ENCODE data around the gene PRRT3.
"Not testable (repeated sequence)": the region's sequence is repeated elsewhere in the genome, so short reads cannot be mapped to it uniquely, and the experiment has no call there.

Gene PRRT3

GRCh38 chr3:9901967-9902366, 50.2 kb downstream of the PRRT3 start:
- H2BK5ac ChIP-seq (ENCODE audit: low read length): no peak overlapping the region
- H3K4ac ChIP-seq (ENCODE audit: low read length): no peak overlapping the region
- H2AFZ ChIP-seq (ENCODE audit: low read length): no peak overlapping the region
- H3K36me3 ChIP-seq (replicated peaks in 1 of 2; ENCODE audit: control insufficient read depth in 2 of 2, insufficient read depth in 2 of 2, low read length in 2 of 2): no peaks in the 10 kb centered on the region
- no peaks in the 10 kb centered on the region for H3K9me3 ChIP-seq (replicated peaks in 1 of 2; ENCODE audit: control insufficient read depth in 2 of 2, insufficient read depth in 1 of 2, low read depth in 1 of 2, low read length in 2 of 2)
- no peak overlapping the region for H4K91ac ChIP-seq (ENCODE audit: low read depth, low read length, poor library complexity)
- H2BK12ac ChIP-seq (ENCODE audit: low read length): no peak overlapping the region
- no peak overlapping the region for H2BK120ac ChIP-seq (ENCODE audit: low read depth, low read length)
- DNase-seq (ENCODE audit: low spot score): no peak
- no CpG with 5 or more reads among the region's 5 CpGs for WGBS, 2 donors (ENCODE audit: extremely low coverage in 2 of 2, insufficient read length in 2 of 2, insufficient replicate concordance in 1 of 2)
- no peak overlapping the region for H3K4me3 ChIP-seq (ENCODE audit: low read length in 2 of 2)
- no peak overlapping the region for H3K9ac ChIP-seq (ENCODE audit: low read depth, low read length, poor library complexity)
- no peaks in the 10 kb centered on the region for H3K27me3 ChIP-seq (ENCODE audit: control insufficient read depth in 3 of 3, insufficient read depth in 3 of 3, low read depth in 1 of 3, low read length in 3 of 3)
- no peak overlapping the region for H3K18ac ChIP-seq (ENCODE audit: low read length)
- peaks cover 3 to 4% of the 10 kb centered on the region in 2 donors for H3K4me1 ChIP-seq (ENCODE audit: control insufficient read depth in 2 of 2, insufficient read depth in 1 of 2, low read depth in 1 of 2, low read length in 2 of 2)
- no peak overlapping the region for H3K14ac ChIP-seq (ENCODE audit: low read length)
- no peak overlapping the region for H2AK5ac ChIP-seq (ENCODE audit: low read depth, low read length)
- H4K8ac ChIP-seq (ENCODE audit: low read depth, low read length): no peak overlapping the region
- H3K23ac ChIP-seq (ENCODE audit: low read depth, low read length, poor library complexity): no peak overlapping the region
- no peaks in the 10 kb centered on the region for H3K79me1 ChIP-seq (ENCODE audit: low read depth, low read length)
- no peak overlapping the region for H2BK15ac ChIP-seq (ENCODE audit: low read length)
- H3K4me2 ChIP-seq (ENCODE audit: insufficient read depth, low read length, poor library complexity, severe bottlenecking): no peak overlapping the region
- no peak overlapping the region for H3K27ac ChIP-seq (replicated peaks; ENCODE audit: low read length)

GRCh38 chr3:9900965-9901415, 51.2 kb downstream of the PRRT3 start:
- H4K8ac ChIP-seq (ENCODE audit: low read depth, low read length); H3K79me1 ChIP-seq (ENCODE audit: low read depth, low read length); H3K4me2 ChIP-seq (ENCODE audit: insufficient read depth, low read length, poor library complexity, severe bottlenecking); DNase-seq (ENCODE audit: low spot score); H2AK5ac ChIP-seq (ENCODE audit: low read depth, low read length); H2BK12ac ChIP-seq (ENCODE audit: low read length); H2BK5ac ChIP-seq (ENCODE audit: low read length); H3K4ac ChIP-seq (ENCODE audit: low read length); H3K4me1 ChIP-seq (ENCODE audit: control insufficient read depth in 2 of 2, insufficient read depth in 1 of 2, low read depth in 1 of 2, low read length in 2 of 2); H3K4me3 ChIP-seq (ENCODE audit: low read length in 2 of 2); H3K23ac ChIP-seq (ENCODE audit: low read depth, low read length, poor library complexity); H3K9me3 ChIP-seq (replicated peaks in 1 of 2; ENCODE audit: control insufficient read depth in 2 of 2, insufficient read depth in 1 of 2, low read depth in 1 of 2, low read length in 2 of 2); H2BK15ac ChIP-seq (ENCODE audit: low read length); H2BK120ac ChIP-seq (ENCODE audit: low read depth, low read length); H3K36me3 ChIP-seq (replicated peaks in 1 of 2; ENCODE audit: control insufficient read depth in 2 of 2, insufficient read depth in 2 of 2, low read length in 2 of 2); H3K18ac ChIP-seq (ENCODE audit: low read length); H3K14ac ChIP-seq (ENCODE audit: low read length); H3K9ac ChIP-seq (ENCODE audit: low read depth, low read length, poor library complexity); H2AFZ ChIP-seq (ENCODE audit: low read length); H3K27ac ChIP-seq (replicated peaks; ENCODE audit: low read length); H3K27me3 ChIP-seq (ENCODE audit: control insufficient read depth in 3 of 3, insufficient read depth in 3 of 3, low read depth in 1 of 3, low read length in 3 of 3); H4K91ac ChIP-seq (ENCODE audit: low read depth, low read length, poor library complexity): not testable (repeated sequence)
- WGBS, 2 donors (ENCODE audit: extremely low coverage in 2 of 2, insufficient read length in 2 of 2, insufficient replicate concordance in 1 of 2): no CpG with 5 or more reads among the region's 6 CpGs

DNA sequence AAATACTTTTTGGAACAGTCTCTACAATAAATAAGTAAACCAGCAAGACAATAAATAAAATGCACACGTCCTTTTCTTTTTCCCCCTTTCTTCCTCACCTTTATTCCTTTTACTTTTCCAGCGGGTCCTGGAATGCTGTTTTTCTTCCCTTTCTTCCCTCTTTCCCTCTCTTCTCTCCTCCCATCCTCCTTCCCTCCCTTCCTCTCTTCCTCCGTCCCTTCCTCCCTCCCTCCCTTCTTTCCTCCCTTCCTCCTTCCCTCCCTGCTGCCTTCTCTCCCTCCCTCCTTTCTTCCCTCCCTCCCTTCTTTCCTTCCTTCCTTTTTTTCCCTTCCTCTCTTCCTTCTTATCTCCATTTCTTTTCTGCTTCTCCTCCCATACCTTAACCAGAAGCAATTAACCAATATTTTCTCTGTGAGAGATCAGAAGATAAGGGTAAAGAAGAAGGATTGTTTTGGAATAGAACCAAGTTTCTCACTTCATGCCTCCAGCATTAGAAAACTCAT, 52.9 kb downstream of the PRRT3 start:
- H3K23ac ChIP-seq (ENCODE audit: low read depth, low read length, poor library complexity): no peak overlapping the region
- no peak overlapping the region for H3K14ac ChIP-seq (ENCODE audit: low read length)

DNA sequence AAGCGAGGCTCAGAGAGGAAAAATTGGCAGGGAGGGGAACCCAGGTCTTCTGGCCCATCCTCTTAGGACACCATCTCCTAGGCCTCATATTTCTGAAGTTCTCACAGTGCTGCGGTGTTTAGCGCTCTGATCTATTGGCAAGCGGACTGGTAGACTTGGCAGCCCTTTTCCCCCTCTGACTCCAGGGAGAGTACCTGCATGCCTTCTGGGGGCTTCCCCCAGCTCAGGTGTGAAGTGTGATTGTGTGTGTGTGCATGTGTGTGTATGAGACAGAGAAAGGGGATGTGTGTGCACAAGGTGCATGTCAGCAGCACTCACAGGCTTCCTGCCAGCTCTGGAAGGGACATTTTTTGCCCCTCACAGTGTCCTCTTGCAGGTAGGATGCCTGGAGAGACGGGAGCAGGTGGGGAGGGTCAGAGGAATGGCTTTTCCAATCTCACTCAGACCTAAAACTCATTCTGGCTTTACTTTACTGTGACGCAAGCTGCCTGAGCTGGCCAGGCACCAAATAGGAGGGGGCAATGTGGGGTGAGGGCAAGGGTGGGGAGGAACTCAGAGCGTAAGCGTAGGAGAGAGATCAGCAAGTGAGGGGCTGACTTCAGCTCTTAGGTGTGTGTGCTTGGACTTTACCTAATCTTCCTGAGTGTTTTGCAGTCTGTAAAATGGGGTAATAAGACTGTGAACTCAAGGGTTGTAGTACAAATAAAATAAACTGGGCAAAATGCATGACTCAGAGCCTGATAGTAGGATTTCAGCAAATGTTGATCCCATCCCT, 53.6 kb downstream of the PRRT3 start:
- H3K14ac ChIP-seq (ENCODE audit: low read length): no peak overlapping the region
- no peak overlapping the region for H4K8ac ChIP-seq (ENCODE audit: low read depth, low read length)
- no peak overlapping the region for H2AFZ ChIP-seq (ENCODE audit: low read length)
- H3K27ac ChIP-seq (replicated peaks; ENCODE audit: low read length): no peak overlapping the region
- H3K4me2 ChIP-seq (ENCODE audit: insufficient read depth, low read length, poor library complexity, severe bottlenecking): no peak overlapping the region
- H3K4me1 ChIP-seq (ENCODE audit: control insufficient read depth in 2 of 2, insufficient read depth in 1 of 2, low read depth in 1 of 2, low read length in 2 of 2): peaks cover 3 to 4% of the 10 kb centered on the region in 2 donors
- no peaks in the 10 kb centered on the region for H3K79me1 ChIP-seq (ENCODE audit: low read depth, low read length)
- no peak overlapping the region for H4K91ac ChIP-seq (ENCODE audit: low read depth, low read length, poor library complexity)
- no peaks in the 10 kb centered on the region for H3K9me3 ChIP-seq (replicated peaks in 1 of 2; ENCODE audit: control insufficient read depth in 2 of 2, insufficient read depth in 1 of 2, low read depth in 1 of 2, low read length in 2 of 2)
- no peak overlapping the region for H2BK15ac ChIP-seq (ENCODE audit: low read length)
- H3K27me3 ChIP-seq (ENCODE audit: control insufficient read depth in 3 of 3, insufficient read depth in 3 of 3, low read depth in 1 of 3, low read length in 3 of 3): no peaks in the 10 kb centered on the region
- no peak overlapping the region for H2BK12ac ChIP-seq (ENCODE audit: low read length)
- no peak overlapping the region for H3K4me3 ChIP-seq (ENCODE audit: low read length in 2 of 2)
- no peak for DNase-seq (ENCODE audit: low spot score)
- H3K18ac ChIP-seq (ENCODE audit: low read length): no peak overlapping the region
- peaks cover 2 to 18% of the 10 kb centered on the region in 2 donors for H3K36me3 ChIP-seq (replicated peaks in 1 of 2; ENCODE audit: control insufficient read depth in 2 of 2, insufficient read depth in 2 of 2, low read length in 2 of 2)
- H3K4ac ChIP-seq (ENCODE audit: low read length): no peak overlapping the region
- WGBS, 2 donors (ENCODE audit: extremely low coverage in 2 of 2, insufficient read length in 2 of 2, insufficient replicate concordance in 1 of 2): no CpG with 5 or more reads among the region's 8 CpGs
- H3K9ac ChIP-seq (ENCODE audit: low read depth, low read length, poor library complexity): no peak overlapping the region
- no peak overlapping the region for H2AK5ac ChIP-seq (ENCODE audit: low read depth, low read length)
- H2BK5ac ChIP-seq (ENCODE audit: low read length): no peak overlapping the region
- H2BK120ac ChIP-seq (ENCODE audit: low read depth, low read length): no peak overlapping the region
- no peak overlapping the region for H3K23ac ChIP-seq (ENCODE audit: low read depth, low read length, poor library complexity)

More for the DNA sequence above, 52.9 kb downstream of the PRRT3 start:
- Histone ChIP-seq H2BK12ac (ENCODE audit: low read length) (no peak overlapping the region), H3K79me1 (ENCODE audit: low read depth, low read length) (no peaks in the 10 kb centered on the region), H3K9me3 (replicated peaks in 1 of 2; ENCODE audit: control insufficient read depth in 2 of 2, insufficient read depth in 1 of 2, low read depth in 1 of 2, low read length in 2 of 2) (no peaks in the 10 kb centered on the region), H3K4me1 (ENCODE audit: control insufficient read depth in 2 of 2, insufficient read depth in 1 of 2, low read depth in 1 of 2, low read length in 2 of 2) (peaks cover 3 to 4% of the 10 kb centered on the region in 2 donors), H4K91ac (ENCODE audit: low read depth, low read length, poor library complexity) (no peak overlapping the region), H2BK15ac (ENCODE audit: low read length) (no peak overlapping the region), H3K36me3 (replicated peaks in 1 of 2; ENCODE audit: control insufficient read depth in 2 of 2, insufficient read depth in 2 of 2, low read length in 2 of 2) (peaks cover 0 to 12% of the 10 kb centered on the region in 2 donors), H3K27ac (replicated peaks; ENCODE audit: low read length) (no peak overlapping the region), H2BK5ac (ENCODE audit: low read length) (no peak overlapping the region), H3K4ac (ENCODE audit: low read length) (no peak overlapping the region), H2AK5ac (ENCODE audit: low read depth, low read length) (no peak overlapping the region), H3K4me3 (ENCODE audit: low read length in 2 of 2) (no peak overlapping the region), H3K27me3 (ENCODE audit: control insufficient read depth in 3 of 3, insufficient read depth in 3 of 3, low read depth in 1 of 3, low read length in 3 of 3) (no peaks in the 10 kb centered on the region), H3K4me2 (ENCODE audit: insufficient read depth, low read length, poor library complexity, severe bottlenecking) (no peak overlapping the region), H2AFZ (ENCODE audit: low read length) (no peak overlapping the region), H4K8ac (ENCODE audit: low read depth, low read length) (no peak overlapping the region), H3K18ac (ENCODE audit: low read length) (no peak overlapping the region), H2BK120ac (ENCODE audit: low read depth, low read length) (no peak overlapping the region), H3K9ac (ENCODE audit: low read depth, low read length, poor library complexity) (no peak overlapping the region)
- no peak for DNase-seq (ENCODE audit: low spot score)
- no CpG with 5 or more reads among the region's 3 CpGs for WGBS, 2 donors (ENCODE audit: extremely low coverage in 2 of 2, insufficient read length in 2 of 2, insufficient replicate concordance in 1 of 2)

Data from neuronal stem cell (in vitro differentiated cells).